GM21360 (cell line): ENCODE data around the gene FUT8.

Source experiments
- ATAC-seq: cut with Tn5 transposase; IDR thresholded peaks from one replicate; pipeline ENCODE4 v1.9.1; 2021; ENCODE audit warnings: mild to moderate bottlenecking, moderate library complexity; ENCODE audit not compliant: unreplicated experiment

Gene FUT8

GRCh38 chr14:65486863-65487262, 74.3 kb downstream of the FUT8 start:
- ATAC-seq, result no peak

GRCh38 chr14:65487783-65488494, 75.4 kb downstream of the FUT8 start:
- ATAC-seq, result no peak

DNA sequence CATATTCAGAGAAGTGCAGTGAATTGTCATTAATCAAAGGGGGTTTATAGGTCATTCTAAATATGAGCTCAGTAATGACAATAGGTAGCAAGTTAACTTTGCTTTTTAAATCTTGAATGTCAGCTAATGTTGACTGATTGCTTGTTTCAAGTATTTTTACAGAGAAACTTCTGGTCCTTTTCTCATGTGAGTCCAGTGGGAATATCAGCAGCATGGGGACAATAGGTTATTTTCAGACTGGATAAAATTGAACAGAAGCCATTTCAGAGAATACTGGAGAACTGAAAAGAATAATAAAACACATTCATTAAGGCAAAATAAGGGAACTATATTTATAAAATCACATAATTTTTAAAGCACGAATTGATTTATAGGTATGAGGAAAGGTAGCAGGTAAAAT, 78.7 kb downstream of the FUT8 start:
- ATAC-seq, result no peak

DNA sequence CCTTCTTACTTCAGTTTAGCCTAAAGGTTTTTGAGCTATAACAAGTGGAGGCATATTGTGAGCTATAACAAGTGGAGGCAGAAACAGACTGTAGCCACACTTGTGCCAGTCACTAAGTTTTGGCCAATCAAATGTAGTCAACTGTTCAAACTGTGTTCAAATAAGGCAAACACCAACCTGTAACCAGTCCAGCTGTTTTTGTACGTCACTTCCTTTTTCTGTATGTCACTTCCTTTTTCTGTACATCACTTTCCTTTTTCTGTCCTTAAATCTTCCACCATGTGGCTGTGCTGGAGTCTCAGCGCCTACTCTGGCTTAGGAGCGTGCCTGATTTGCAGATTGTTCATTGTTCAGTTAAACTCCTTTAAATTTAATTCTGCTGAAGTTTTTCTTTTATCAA, 79.7 kb downstream of the FUT8 start:
- no peak for ATAC-seq

DNA sequence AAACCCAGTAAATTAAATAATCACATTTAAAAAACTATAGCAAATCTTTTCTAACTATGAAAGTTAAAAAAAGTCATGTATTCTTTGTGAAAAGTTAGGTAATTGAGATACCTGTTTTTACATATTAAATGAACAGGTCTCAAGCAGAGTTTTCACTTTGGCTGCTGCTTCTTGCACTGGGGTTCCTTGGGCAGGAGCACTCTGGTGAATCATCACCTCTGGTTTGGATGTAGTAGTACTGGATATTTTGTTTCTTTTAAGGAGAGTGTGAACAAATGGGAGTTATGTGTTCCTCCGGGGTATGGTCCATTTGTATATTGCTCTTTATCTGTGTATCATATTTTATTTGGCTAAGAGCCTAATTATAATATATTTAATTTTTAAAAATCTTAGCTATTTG, 82.7 kb downstream of the FUT8 start:
- no peak for ATAC-seq

DNA sequence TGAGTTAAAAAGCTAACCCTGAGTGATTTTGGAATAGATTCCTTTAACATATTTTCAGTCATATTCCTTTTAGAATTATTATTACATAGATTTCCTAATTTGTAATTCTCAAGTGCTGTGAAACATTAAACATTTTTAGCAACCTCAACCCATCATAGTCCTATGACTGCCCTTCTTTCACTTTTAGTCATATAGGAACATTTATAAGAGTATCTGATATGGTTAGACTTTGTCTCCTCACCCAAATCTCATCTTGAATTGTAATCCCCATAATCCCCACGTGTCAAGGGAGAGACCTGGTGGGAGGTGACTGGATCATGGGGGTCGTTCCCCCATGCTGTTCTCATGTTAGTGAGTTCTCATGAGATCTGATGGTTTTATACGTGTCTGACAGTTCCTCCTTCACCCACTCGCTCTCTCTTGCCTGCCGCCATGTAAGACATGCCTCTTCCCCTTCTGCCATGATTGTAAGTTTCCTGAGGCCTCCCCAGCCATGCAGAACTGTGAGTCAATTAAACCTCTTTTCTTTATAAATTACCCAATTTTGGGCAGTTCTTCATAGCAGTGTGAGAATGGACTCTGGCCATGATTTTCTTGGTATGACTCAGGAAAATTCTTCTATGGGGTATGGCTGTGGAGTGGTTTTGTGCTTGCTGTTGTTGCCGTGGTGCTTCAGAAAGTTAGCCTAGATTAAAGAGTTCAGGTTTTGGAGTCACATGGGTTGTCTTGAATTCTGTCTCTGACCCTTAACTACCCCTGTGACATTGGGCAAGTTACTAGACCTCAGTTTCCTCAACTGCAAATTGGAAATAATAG, 83.9 kb downstream of the FUT8 start:
- no peak for ATAC-seq

GRCh38 chr14:65499138-65499537, 86.6 kb downstream of the FUT8 start:
- ATAC-seq, result no peak

DNA sequence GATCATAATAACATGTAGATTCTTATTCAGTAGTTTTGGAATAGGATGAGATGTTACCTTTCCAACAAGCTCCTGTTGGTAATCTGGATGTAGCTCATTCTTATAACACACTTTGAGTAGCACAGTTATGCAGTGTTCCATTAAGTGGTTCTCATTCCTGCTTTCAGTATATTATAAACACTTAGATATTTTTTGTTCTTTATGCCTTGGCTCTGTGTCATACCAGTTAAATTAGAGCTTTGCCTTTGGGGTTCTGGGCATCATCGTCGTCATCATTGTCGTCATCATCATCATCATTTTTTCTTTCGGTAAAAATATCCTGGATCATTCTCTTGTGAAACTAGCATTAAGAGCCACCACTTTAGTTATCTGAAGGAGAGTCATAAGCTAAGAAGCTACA, 87.5 kb downstream of the FUT8 start:
- no peak for ATAC-seq

- peak; percentile 47 for ATAC-seq
These were observed 88.8 kb downstream of the FUT8 start for GRCh38 chr14:65501328-65501727.

DNA sequence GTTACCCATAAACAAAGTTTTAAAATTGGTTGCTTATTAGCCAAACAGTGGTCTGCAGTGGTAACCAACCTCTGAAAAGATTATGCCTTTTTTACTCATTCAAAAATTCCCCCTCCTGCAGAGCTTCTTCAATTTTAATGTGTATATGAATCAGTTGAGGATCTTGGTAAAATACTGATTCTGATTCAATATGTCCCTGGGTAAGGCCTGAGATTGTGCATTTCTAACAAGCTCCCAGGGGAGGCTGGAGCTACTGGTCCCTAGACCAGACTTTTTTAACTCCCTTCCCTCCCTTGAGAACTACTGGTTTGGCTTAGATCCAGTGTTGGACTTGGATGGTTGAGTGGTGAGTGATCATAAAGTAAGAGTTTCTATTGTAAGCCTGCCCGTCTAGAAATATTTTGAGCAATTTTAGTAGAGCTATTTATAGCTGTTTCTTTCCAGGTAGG, 90.2 kb downstream of the FUT8 start:
- no peak for ATAC-seq

DNA sequence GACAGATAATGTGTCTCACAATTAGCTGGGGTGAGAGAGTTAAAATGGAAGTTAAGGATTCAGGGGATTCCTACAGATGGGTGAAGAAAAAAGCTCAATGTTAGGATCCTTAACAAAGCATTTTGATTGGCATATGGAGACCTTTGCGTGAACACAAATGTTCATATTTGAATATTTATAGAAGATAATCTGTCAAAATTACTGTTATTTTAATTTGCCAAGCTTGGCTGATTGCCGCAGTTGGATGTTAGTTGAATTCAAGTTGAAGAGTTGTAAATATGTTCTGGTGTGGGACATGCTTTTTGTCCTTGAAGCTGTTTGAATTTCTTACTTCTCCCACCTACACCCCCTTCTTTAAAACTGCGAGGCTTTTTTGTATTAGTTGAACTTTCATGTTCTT, 91.2 kb downstream of the FUT8 start:
- no peak for ATAC-seq

DNA sequence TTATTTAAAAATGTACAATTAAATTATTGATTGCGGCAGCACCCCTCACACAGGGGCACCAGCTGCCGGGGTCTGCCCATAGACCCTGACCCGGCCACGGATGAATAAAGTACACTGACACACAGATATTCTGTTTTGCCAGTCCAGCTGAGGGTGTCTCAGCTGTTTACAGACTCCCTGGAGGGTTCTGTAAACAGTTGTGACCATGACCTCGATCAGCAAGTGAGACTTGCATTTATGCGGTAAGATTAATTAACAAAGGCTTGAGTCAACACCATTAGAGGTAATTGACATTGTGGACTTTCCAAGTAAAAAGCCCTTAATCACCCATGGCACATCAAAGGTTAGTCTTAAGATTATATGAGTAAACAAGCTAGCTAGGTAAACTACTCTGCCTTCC, 94.3 kb downstream of the FUT8 start:
- ATAC-seq, result no peak

DNA sequence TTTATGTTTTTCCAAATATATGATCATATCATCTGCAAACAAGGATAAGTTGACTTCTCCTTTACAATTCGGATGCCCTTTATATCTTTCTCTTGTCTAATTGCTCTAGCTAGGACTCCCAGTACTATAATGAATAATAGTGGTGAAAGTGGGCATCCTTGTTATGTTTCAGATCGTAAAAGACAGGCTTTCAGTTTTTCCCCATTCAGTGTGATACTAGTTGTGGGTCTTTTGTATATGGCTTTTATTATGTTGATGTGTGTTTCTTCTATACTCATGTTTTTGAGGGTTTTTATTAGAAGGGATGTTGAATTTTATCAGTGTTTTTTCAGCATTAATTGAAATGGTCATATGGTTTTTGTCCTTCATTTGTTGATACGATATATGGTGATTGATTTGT, 97.3 kb downstream of the FUT8 start:
- ATAC-seq, result no peak

GRCh38 chr14:65513671-65514070, 101.1 kb downstream of the FUT8 start:
- no peak for ATAC-seq

DNA sequence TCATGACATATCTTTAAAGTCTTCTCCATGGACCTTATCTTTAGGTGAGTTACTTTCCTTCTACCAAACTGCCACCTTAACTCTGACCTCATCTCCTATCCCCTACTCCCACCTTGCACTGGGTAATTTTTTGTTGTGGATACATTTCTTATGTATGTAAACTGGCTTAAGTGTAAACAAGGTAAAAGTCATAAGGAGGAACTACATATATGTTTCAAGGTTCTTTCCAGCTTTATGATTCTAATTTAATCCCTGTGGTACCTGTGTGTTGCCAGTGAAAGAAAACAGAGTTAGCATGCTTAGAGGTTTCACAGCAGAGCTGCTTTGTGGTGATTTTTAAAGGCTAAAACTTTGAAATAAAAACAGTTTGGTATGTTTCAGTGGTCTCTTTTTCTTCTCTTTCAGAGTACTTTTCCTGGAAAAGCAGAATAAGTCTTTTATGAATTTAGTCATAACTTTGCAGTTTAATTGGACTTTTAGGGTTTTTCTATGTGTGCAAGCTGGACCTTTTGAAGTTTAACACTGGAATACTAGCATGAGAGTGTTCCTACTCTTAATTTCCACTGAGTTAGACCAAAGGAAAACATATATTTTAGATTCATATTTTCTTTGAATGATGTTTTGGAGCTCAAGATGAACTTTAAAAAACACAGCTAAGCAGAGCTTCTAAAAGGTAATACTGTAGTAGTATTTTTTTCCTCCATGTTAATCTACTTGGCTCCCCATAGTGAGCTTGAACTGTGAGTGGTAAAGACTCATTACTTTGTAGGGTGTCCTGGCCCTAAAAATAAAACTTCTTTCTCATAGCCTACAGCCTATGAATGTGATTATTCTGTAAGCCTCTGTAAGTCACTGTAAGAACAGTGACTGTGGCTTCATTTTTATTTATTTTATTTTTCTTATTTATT, 105.4 kb downstream of the FUT8 start:
- no peak for ATAC-seq

DNA sequence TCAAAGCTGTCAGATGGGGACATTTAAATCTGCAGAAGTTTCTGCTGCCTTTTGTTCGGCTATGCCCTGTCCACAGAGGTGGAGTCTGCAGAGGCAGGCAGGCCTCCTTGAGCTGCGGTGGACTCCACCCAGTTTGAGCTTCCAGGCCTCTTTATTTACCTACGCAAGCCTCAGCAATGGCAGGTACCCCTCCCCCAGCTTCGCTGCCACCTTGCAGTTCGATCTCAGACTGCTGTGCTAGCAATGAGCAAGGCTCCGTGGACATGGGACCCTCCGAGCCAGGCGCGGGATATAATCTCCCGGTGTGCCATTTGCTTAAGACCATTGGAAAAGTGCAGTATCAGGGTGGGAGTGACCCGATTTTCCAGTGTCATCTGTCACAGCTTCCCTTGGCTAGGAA, 115.5 kb downstream of the FUT8 start:
- no peak for ATAC-seq

DNA sequence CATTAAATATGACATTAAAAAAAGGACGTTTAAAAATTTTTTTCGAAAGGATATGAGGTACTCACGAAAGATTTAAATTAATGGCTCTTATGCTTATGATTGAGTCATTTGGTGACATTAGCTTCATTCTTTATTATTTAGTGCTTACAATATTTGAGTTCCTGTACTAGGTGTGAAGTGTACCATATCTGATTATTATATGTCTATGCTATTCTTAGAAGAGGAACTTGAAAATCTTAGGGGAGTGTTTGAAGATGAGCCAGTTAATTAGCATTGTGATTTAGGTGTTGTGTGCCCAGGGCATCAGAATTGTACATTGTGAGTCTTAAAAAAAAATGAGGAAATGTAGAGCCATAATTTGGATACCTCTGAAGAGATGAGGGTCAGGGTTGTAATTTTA, 118.6 kb downstream of the FUT8 start:
- no peak for ATAC-seq

DNA sequence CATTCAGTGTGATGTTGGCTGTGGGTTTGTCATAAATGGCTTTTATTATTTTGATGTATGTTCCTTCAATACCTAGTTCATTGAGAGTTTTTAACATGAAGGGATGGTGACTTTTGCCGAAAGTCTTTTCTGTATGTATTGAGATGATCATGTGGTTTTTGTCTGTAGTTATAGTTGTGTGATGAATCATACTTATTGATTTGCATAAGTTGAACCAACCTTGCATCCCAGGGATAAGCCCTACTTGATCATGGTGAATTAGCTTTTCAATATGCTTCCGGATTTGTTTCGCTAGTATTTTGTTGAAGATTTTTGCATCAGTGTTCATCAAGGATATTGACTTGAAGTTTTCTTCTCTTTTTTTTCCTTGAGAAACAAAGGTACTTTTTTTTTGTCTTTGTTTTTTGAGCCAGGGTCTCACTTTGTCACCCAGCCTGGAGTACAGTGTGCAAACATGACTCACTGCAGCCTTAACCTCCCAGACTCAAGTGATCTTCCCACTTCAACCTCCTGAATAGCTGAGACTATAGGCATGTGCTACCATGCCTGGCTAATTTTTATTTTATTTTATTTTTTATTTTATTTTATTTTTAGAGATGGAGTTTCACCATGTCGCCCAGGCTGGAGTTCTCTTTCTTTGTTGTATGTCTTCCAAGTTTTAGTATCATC, 121.3 kb downstream of the FUT8 start:
- no peak for ATAC-seq

- no peak for ATAC-seq
These were observed 124.4 kb downstream of the FUT8 start for GRCh38 chr14:65536781-65537423.

GRCh38 chr14:65548878-65549277, 136.3 kb downstream of the FUT8 start:
- ATAC-seq, result no peak
